NB4 (cell line): ENCODE results near the gene LAMA1.

ENCODE experiments used
- DNase-seq: peaks from one replicate; pipeline ENCODE4 v3.0.0; 2010; ENCODE audit warnings: low read depth
- H3K4me3 ChIP-seq: one replicate; pipeline ENCODE4 v1.5.1; 2011; ENCODE audit warnings: mild to moderate bottlenecking, low read depth, low read length, moderate library complexity
- CTCF ChIP-seq: IDR thresholded peaks from one replicate; pipeline ENCODE4 v1.5.1; 2012; ENCODE audit warnings: low read depth, low read length
- MYC ChIP-seq: IDR thresholded peaks from 2 replicates; pipeline ENCODE4 v1.6.1; 2011; ENCODE audit warnings: low read depth, low read length
- POLR2A ChIP-seq: IDR thresholded peaks from 2 replicates; pipeline ENCODE4 v1.6.1; 2011; ENCODE audit warnings: mild to moderate bottlenecking; ENCODE audit not compliant: insufficient read length; ENCODE audit errors: extremely low read depth
- TF ChIP-seq, protein P1 (sequence below): IDR thresholded peaks from 2 replicates; pipeline ENCODE4 v1.6.1; 2011; ENCODE audit warnings: low read depth, low read length

The LAMA1 gene

DNA sequence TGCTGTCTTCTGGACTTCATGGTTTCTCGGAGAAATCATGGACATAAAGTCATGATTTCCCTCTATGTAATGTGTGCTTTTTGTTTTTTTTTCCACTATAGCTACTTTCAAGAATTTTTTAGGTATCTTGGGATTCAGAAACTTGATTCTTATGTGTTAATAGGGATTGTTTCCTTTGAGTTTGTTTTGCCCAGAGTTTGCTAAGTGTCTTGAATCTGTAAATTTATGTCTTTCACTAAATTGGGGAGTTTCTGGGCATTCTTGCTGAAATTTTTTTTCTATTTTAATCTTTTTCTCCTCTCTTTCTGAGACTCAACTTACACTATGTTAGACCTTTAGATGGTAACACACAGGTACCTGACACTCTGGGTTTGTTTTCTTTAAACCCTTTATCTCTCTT, 182.7 kb downstream of the LAMA1 start:
- no peak overlapping the region for H3K4me3 ChIP-seq
- no peak for DNase-seq
- TF ChIP-seq, protein P1, sequence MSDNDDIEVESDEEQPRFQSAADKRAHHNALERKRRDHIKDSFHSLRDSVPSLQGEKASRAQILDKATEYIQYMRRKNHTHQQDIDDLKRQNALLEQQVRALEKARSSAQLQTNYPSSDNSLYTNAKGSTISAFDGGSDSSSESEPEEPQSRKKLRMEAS, result no peak
- TF ChIP-seq CTCF (no peak), POLR2A (no peak), MYC (no peak)

GRCh38 chr18:6929370-6930102, 188.1 kb downstream of the LAMA1 start:
- no peak for DNase-seq
- no peak overlapping the region for H3K4me3 ChIP-seq
- TF ChIP-seq MYC, result no peak
- TF ChIP-seq CTCF, result no peak
- no peak for TF ChIP-seq POLR2A
- TF ChIP-seq, protein P1, result no peak

GRCh38 chr18:6928359-6928758, 189.2 kb downstream of the LAMA1 start:
- TF ChIP-seq MYC (no peak), CTCF (no peak), POLR2A (no peak)
- TF ChIP-seq, protein P1, result no peak
- H3K4me3 ChIP-seq, result no peak overlapping the region

GRCh38 chr18:6927153-6927552, 190.4 kb downstream of the LAMA1 start:
- no peak overlapping the region for H3K4me3 ChIP-seq
- no peak for DNase-seq
- no peak for TF ChIP-seq POLR2A

More at GRCh38 chr18:6928359-6928758, 189.2 kb downstream of the LAMA1 start:
- no peak for DNase-seq

DNA sequence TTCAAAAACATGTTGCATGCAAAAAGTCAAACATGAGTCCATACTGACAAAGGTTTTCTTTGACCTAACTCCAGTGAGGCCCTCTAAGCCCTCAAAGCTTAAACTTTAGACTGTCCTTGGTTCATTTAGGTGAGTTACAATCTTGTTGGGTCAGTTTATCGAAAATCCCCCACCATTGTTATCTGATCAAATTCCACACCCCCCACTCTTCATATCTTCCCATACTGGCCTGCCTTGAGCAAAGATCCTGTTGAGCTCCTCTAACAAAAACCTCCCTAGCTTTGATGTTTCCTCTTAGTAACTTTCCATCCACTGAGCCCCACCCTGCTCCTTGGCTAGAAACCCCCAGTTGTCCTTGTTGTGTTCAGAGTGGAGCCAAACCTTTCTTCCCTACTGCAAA, 194.4 kb downstream of the LAMA1 start:
- H3K4me3 ChIP-seq, result no peak overlapping the region
- DNase-seq, result no peak
- TF ChIP-seq MYC (no peak), POLR2A (no peak), CTCF (no peak)
- TF ChIP-seq, protein P1, result no peak

DNA sequence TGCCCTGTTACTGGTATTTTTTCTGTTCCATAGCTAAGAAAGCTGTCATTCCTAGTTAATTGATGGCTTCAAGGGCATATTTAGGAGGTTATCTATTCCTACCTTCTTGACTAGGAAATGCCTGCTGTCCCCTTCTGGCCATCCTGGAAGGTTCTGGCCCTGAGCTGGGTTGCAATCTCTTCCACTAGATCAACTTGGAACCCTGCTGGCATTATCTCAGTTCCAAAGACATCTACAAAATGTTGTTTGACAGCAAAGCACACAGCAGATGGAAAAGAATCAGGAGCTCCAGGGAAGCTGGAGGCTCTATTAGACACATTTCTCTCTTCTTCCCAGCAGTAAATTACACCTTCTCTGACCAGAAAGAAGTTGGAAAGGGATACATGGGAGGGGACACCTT, 196.0 kb downstream of the LAMA1 start:
- no peak overlapping the region for H3K4me3 ChIP-seq
- TF ChIP-seq POLR2A (no peak), CTCF (no peak), MYC (no peak)
- TF ChIP-seq, protein P1, result no peak
- DNase-seq, result no peak
